Endothelial cell (in vitro differentiated cells): Measurements from ENCODE around the gene TMPO. TPM values are rescaled to one million over a fixed set of nuclear protein-coding genes. Genes with fewer than 3 reads are reported as not detected.

Experiments
- DNase-seq: peaks from one replicate; pipeline ENCODE4 v3.0.0; 2021; ENCODE audit warnings: low spot score
- H3K27ac Mint-ChIP-seq: one replicate; pipeline ENCODE4 v1.8.0; 2021; ENCODE audit warnings: mixed read lengths, inconsistent platforms; ENCODE audit not compliant: unreplicated experiment
- H3K27me3 Mint-ChIP-seq: one replicate; pipeline ENCODE4 v1.8.0; 2021; ENCODE audit warnings: mild to moderate bottlenecking, moderate library complexity, mixed read lengths, inconsistent platforms; ENCODE audit not compliant: unreplicated experiment
- H3K36me3 Mint-ChIP-seq: one replicate; pipeline ENCODE4 v1.8.0; 2021; ENCODE audit warnings: mild to moderate bottlenecking, low read depth, mixed read lengths, inconsistent platforms; ENCODE audit not compliant: unreplicated experiment
- H3K4me1 Mint-ChIP-seq: one replicate; pipeline ENCODE4 v1.8.0; 2021; ENCODE audit warnings: mild to moderate bottlenecking, mixed read lengths, inconsistent platforms; ENCODE audit not compliant: unreplicated experiment
- H3K4me3 Mint-ChIP-seq: one replicate; pipeline ENCODE4 v1.8.0; 2021; ENCODE audit warnings: mild to moderate bottlenecking, mixed read lengths, inconsistent platforms; ENCODE audit not compliant: unreplicated experiment
- H3K9me3 Mint-ChIP-seq: one replicate; pipeline ENCODE4 v1.8.0; 2021; ENCODE audit warnings: mixed read lengths, inconsistent platforms; ENCODE audit not compliant: unreplicated experiment
- total RNA-seq: library from RNA; stranded (reverse); fragmentation: NEBNext Ultra II Directional; extraction: Animal tissue kit (Norgen Biotek cat#: 25700); gene quantifications from one replicate; pipeline ENCODE4 v1.2.1, GENCODE V29; 2021; ENCODE audit not compliant: unreplicated experiment
- TF ChIP-seq, protein P1 (sequence below): fragments of 200-600 bp; sonication (generic); IDR thresholded peaks from one replicate; pipeline ENCODE4 v1.5.0; 2021; ENCODE audit warnings: antibody characterized with exemption; ENCODE audit not compliant: unreplicated experiment

The TMPO gene
- total RNA-seq, 1 donor from 2014 or later = 125 TPM

DNA sequence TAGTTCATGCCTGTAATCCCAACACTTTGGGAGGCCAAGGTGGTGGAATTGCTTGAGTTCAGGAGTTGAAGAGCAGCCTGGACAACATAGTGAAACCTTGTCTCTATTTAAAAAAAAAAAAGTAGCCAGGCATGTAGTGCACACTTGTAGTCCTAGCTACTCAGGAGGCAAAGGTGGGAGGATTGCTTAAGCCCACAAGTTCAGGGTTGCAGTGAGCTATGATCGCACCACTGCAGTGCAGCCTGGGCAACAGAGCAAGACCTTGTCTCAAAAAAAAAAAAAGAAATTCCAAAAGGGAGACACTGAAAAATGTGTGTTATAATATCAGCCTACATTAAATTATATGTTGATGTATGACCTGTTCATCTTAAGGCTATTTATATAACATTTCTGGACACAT, 14.7 kb downstream of the TMPO start:
- no peak for DNase-seq
- Mint-ChIP-seq H3K27me3 (no peaks in the 10 kb centered on the region), H3K4me1 (peaks cover 4% of the 10 kb centered on the region), H3K4me3 (no peak overlapping the region), H3K9me3 (no peaks in the 10 kb centered on the region), H3K36me3 (peaks cover 9% of the 10 kb centered on the region), H3K27ac (no peak overlapping the region)
- TF ChIP-seq, protein P1, sequence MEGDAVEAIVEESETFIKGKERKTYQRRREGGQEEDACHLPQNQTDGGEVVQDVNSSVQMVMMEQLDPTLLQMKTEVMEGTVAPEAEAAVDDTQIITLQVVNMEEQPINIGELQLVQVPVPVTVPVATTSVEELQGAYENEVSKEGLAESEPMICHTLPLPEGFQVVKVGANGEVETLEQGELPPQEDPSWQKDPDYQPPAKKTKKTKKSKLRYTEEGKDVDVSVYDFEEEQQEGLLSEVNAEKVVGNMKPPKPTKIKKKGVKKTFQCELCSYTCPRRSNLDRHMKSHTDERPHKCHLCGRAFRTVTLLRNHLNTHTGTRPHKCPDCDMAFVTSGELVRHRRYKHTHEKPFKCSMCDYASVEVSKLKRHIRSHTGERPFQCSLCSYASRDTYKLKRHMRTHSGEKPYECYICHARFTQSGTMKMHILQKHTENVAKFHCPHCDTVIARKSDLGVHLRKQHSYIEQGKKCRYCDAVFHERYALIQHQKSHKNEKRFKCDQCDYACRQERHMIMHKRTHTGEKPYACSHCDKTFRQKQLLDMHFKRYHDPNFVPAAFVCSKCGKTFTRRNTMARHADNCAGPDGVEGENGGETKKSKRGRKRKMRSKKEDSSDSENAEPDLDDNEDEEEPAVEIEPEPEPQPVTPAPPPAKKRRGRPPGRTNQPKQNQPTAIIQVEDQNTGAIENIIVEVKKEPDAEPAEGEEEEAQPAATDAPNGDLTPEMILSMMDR = no peak

DNA sequence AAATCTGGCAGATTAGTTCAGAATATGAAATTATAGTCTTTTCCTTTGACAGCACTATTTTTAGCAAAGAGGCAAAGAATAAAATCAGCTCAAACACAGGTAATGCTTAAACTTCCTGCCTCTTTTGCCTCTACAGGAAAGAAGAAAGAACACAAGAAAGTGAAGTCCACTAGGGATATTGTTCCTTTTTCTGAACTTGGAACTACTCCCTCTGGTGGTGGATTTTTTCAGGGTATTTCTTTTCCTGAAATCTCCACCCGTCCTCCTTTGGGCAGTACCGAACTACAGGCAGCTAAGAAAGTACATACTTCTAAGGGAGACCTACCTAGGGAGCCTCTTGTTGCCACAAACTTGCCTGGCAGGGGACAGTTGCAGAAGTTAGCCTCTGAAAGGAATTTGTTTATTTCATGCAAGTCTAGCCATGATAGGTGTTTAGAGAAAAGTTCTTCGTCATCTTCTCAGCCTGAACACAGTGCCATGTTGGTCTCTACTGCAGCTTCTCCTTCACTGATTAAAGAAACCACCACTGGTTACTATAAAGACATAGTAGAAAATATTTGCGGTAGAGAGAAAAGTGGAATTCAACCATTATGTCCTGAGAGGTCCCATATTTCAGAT, 17.4 kb downstream of the TMPO start:
- Mint-ChIP-seq H3K4me3 (no peak overlapping the region), H3K9me3 (no peaks in the 10 kb centered on the region), H3K4me1 (peaks cover 4% of the 10 kb centered on the region), H3K27ac (no peak overlapping the region), H3K36me3 (peaks cover 10% of the 10 kb centered on the region), H3K27me3 (no peaks in the 10 kb centered on the region)
- TF ChIP-seq, protein P1 = peak; percentile 97
- DNase-seq = peak; percentile 47

DNA sequence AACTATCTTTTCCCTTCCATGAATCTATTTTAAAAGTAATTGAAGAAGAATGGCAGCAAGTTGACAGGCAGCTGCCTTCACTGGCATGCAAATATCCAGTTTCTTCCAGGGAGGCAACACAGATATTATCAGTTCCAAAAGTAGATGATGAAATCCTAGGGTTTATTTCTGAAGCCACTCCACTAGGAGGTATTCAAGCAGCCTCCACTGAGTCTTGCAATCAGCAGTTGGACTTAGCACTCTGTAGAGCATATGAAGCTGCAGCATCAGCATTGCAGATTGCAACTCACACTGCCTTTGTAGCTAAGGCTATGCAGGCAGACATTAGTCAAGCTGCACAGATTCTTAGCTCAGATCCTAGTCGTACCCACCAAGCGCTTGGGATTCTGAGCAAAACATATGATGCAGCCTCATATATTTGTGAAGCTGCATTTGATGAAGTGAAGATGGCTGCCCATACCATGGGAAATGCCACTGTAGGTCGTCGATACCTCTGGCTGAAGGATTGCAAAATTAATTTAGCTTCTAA, 18.4 kb downstream of the TMPO start:
- Mint-ChIP-seq H3K36me3 (peaks cover 10% of the 10 kb centered on the region), H3K27me3 (no peaks in the 10 kb centered on the region), H3K4me3 (no peak overlapping the region), H3K9me3 (no peaks in the 10 kb centered on the region), H3K4me1 (peaks cover 4% of the 10 kb centered on the region), H3K27ac (no peak overlapping the region)
- DNase-seq = no peak
- TF ChIP-seq, protein P1 = no peak

DNA sequence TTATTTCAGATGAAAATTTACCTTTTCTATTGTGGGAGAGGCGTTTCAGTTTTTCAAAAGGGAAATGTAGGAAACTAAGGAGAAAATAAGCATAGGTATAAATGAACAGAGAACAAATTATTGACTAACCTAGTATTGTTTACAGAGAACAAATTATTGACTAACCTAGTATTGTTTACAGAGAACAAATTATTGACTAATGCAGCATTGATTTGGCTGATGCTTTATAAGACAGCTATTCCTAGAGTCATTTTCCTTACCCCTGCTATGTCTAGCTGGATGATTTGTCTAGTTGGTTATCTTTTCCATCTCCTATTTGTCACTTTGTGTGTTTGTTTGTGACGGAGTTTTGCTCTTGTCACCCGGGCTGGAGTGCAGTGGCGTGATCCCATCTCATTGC, 22.6 kb downstream of the TMPO start:
- Mint-ChIP-seq H3K4me1 (no peaks in the 10 kb centered on the region), H3K4me3 (no peak overlapping the region), H3K27ac (no peak overlapping the region), H3K9me3 (no peaks in the 10 kb centered on the region), H3K36me3 (peaks cover 15% of the 10 kb centered on the region), H3K27me3 (no peaks in the 10 kb centered on the region)
- TF ChIP-seq, protein P1 = no peak
- no peak for DNase-seq

DNA sequence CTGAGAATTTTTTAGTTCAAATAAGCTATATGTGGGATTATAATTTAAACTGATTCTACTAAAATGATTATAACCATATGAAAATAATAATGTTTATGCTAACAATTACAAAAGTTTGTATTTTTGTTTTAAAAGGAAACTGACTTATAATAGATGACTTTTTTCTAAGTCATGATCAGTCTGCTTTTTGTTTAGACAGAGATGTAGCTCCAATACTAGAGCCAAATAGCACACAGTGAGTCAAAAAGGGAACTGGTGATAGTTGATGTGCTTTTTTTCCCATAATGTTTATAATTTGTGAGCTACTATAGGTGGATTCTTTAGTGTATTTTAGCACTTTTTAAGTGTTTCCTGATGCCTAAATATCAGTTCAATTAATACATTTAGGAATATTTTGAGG, 28.3 kb downstream of the TMPO start:
- TF ChIP-seq, protein P1 = no peak

More for the DNA sequence above, 28.3 kb downstream of the TMPO start:
- DNase-seq = no peak
- Mint-ChIP-seq H3K9me3 (no peaks in the 10 kb centered on the region), H3K36me3 (peaks cover 15% of the 10 kb centered on the region), H3K27ac (no peak overlapping the region), H3K4me3 (no peak overlapping the region), H3K4me1 (no peaks in the 10 kb centered on the region), H3K27me3 (no peaks in the 10 kb centered on the region)
